Kidney (tissue), 14 donors: ENCODE measurements around the gene CHKB. TPM values are rescaled to one million over a fixed set of nuclear protein-coding genes. Genes with fewer than 3 reads are reported as not detected.
"Not testable (repeated sequence)": the region's sequence is repeated elsewhere in the genome, so short reads cannot be mapped to it uniquely, and the experiment has no call there.

Experiments
- DNase-seq, 5 donors: peaks; one replicate each; pipeline ENCODE4 v3.0.0-alpha.2; 2013 to 2020
- FAIRE-seq: peaks from 2 replicates; lab custom pipeline; 2012; peaks lifted over from hg19 to GRCh38; lab: Jason Lieb, UNC
- H3K27ac ChIP-seq, 2 donors: one replicate each; pipeline ENCODE4 v1.7.0; 2013; ENCODE audit warnings: low read depth in 2 of 2, low read length in 2 of 2, inconsistent platforms in 1 of 2
- H3K27me3 ChIP-seq: one replicate; pipeline ENCODE4 v1.7.1; 2013; ENCODE audit warnings: low read length, inconsistent platforms; ENCODE audit not compliant: control insufficient read depth, insufficient read depth
- H3K36me3 ChIP-seq, 3 donors: one replicate each; pipeline versions ENCODE4 v1.7.0 to v1.7.1; 2013; ENCODE audit warnings: low read length in 3 of 3, control low read depth in 1 of 3, inconsistent platforms in 1 of 3; ENCODE audit not compliant: insufficient read depth in 3 of 3, control insufficient read depth in 2 of 3
- H3K4me1 ChIP-seq, 3 donors: one replicate each; pipeline versions ENCODE4 v1.7.0 to v1.7.1; 2013; ENCODE audit warnings: low read length in 3 of 3, inconsistent platforms in 1 of 3, low read depth in 1 of 3; ENCODE audit not compliant: control insufficient read depth in 2 of 3, insufficient read depth in 2 of 3
- H3K4me3 ChIP-seq, 3 donors: one replicate each; pipeline versions ENCODE4 v1.7.0 to v1.8.1; 2013; ENCODE audit warnings: low read length in 3 of 3, control low read depth in 1 of 3, inconsistent platforms in 1 of 3
- H3K9ac ChIP-seq, 3 donors: one replicate each; pipeline versions ENCODE4 v1.7.0 to v1.7.1; 2013; ENCODE audit warnings: low read length in 3 of 3, control low read depth in 1 of 3, inconsistent platforms in 1 of 3
- H3K9me3 ChIP-seq, 3 donors: one replicate each; pipeline versions ENCODE4 v1.7.0 to v1.7.1; 2013; ENCODE audit warnings: low read length in 3 of 3, control low read depth in 1 of 3, inconsistent platforms in 1 of 3; ENCODE audit not compliant: control insufficient read depth in 2 of 3, insufficient read depth in 1 of 3
- intact Hi-C: fragments of 100-400 bp; cut with DNase I; formaldehyde crosslinking; loops from one replicate; pipeline ENCODE4 v1.11.1; 2022
- polyA plus RNA-seq: library from polyadenylated mRNA; stranded (reverse); fragments of 350-450 nt; fragmentation: Illumina TruSeq; extraction: RNeasy Lipid Tissue Mini Kit (QIAGEN cat#74804); gene quantifications from one replicate; pipeline ENCODE4 v1.2.3, GENCODE V29; 2014; ENCODE audit warnings: low read depth, low replicate concordance; ENCODE audit not compliant: insufficient read depth
- total RNA-seq: library from RNA; stranded (reverse); fragmentation: NEBNext Ultra II Directional; extraction: Animal tissue kit (Norgen Biotek cat#: 25700); gene quantifications from one replicate; pipeline ENCODE4 v1.2.1, GENCODE V29; 2021
- TF ChIP-seq, protein P1 (sequence below): IDR thresholded peaks from 3 replicates; pipeline ENCODE4 v1.5.1; 2012; ENCODE audit warnings: mild to moderate bottlenecking, moderate library complexity, borderline replicate concordance; ENCODE audit not compliant: insufficient read depth; ENCODE audit errors: extremely low read depth
- donor health status: control.
- donor health status: control.
- donor health status: control.
- donor health status: control.
- donor health status: control.
- donor health status: DM: yes; HTN: yes; CAD: no.
- donor health status: Normal renal cell carcinoma (clear cell type).

CHKB gene
- total and polyA plus RNA-seq, 2 donors from 2014 or later, result 73.0 to 91.7 TPM

DNA sequence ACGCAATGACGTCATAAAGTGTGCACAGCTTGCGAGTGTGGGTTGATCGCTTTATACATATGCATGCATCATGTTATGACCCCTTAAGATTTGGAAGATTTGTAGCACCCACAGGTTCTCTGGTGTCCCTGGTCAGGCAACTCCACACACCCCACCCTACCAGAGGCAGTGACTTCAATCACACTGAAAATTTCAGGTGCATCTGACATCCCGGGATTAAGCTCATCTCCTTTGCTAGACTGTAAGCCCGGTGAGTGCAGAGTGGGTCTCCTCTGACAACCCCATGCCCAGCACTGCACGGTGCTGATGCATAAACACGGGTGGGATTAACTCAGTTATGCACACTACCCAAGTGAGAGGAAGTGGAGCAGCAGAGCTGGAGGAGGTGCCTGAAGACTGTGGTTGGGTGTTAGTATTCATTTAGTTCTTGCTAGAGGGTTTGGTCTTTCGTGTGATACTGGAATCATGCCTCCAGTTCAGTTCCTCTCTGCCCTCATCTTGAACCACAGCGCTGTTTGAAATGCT is 38.8 kb upstream of the CHKB start:
- Histone ChIP-seq H3K4me1 (peaks cover 2 to 23% (median 21%) of the 10 kb centered on the region in 3 donors), H3K27me3 (no peaks in the 10 kb centered on the region), H3K36me3 (no peaks in the 10 kb centered on the region), H3K27ac (no peak overlapping the region), H3K9me3 (no peaks in the 10 kb centered on the region), H3K4me3 (peak overlapping the region in 2 of 3 donors; percentile 30 to 34), H3K9ac (peak overlapping the region in 1 of 3 donors; percentile 42)
- intact Hi-C loops, result no loop called here
- DNase-seq (no peak), FAIRE-seq (no peak)
- TF ChIP-seq, protein P1, sequence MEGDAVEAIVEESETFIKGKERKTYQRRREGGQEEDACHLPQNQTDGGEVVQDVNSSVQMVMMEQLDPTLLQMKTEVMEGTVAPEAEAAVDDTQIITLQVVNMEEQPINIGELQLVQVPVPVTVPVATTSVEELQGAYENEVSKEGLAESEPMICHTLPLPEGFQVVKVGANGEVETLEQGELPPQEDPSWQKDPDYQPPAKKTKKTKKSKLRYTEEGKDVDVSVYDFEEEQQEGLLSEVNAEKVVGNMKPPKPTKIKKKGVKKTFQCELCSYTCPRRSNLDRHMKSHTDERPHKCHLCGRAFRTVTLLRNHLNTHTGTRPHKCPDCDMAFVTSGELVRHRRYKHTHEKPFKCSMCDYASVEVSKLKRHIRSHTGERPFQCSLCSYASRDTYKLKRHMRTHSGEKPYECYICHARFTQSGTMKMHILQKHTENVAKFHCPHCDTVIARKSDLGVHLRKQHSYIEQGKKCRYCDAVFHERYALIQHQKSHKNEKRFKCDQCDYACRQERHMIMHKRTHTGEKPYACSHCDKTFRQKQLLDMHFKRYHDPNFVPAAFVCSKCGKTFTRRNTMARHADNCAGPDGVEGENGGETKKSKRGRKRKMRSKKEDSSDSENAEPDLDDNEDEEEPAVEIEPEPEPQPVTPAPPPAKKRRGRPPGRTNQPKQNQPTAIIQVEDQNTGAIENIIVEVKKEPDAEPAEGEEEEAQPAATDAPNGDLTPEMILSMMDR, result no peak

DNA sequence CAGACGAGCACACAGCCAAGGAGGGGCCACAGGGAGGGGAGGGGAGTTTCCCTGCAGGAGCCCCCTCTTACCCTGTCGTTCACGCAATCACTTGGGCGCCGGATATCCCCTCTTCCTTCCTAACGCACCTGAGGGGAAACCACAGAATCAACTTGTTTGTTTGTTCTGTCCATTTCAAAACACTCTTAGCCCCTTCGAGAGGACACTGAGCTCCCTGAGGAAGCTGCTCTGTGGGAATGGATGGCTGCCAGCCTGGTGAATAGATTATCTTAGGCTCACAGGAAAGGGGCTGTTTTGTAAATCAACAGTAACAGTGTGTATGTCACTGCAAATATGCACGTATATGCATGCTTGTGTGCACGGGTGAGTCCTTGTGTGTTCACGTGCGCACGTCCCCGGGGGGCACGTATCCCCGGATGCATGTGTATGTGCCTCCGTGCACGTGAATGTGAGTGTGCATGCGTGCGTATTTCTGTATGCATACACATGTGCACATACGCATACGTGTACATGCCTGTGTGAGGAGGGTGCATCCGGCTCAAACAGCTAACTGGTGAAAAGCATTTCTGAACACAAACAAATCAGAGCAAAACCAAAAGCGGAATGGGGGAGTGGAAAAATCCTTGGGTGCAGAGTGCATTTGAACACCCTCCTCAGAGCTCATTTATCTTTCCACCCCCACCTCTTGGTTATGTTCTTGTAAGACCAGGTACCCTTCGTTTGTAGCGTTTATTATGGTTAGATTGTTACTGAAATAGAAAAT is 38.1 kb upstream of the CHKB start:
- H3K27me3 ChIP-seq, result no peaks in the 10 kb centered on the region
- TF ChIP-seq, protein P1, result no peak
- FAIRE-seq (no peak), DNase-seq (peak in 4 of 5 donors; percentile 85 to 87 (median 86))
- H3K9me3 ChIP-seq, result no peaks in the 10 kb centered on the region
- H3K27ac ChIP-seq, result no peak overlapping the region
- H3K9ac ChIP-seq, result peak overlapping the region in 1 of 3 donors; percentile 42
- H3K4me1 ChIP-seq, result peaks cover 2 to 23% (median 21%) of the 10 kb centered on the region in 3 donors
- peak overlapping the region in 2 of 3 donors; percentile 34 to 55 for H3K4me3 ChIP-seq
- intact Hi-C loops, result no loop called here
- no peaks in the 10 kb centered on the region for H3K36me3 ChIP-seq

DNA sequence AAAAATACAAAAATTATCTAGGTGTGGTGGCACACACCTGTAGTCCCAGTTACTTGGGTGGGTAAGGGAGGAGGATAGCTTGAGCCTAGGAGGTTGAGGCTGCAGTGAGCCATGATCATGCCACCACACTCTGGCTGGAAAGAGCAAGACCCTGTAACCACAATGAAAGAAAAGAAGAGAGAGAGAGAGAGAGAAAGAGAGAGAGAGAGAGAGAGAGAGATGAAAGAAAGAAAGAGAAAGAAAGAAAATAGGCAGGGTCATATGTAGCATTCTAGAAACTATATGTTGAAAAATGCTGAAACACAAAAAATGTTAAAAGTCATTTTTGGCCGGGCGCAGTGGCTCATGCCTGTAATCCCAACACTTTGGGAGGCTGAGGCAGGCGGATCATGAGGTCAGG is 31.6 kb upstream of the CHKB start:
- intact Hi-C loops, H3K9me3 ChIP-seq, H3K4me1 ChIP-seq, H3K27me3 ChIP-seq, H3K4me3 ChIP-seq, FAIRE-seq, H3K36me3 ChIP-seq, DNase-seq, H3K9ac ChIP-seq, H3K27ac ChIP-seq: not testable (repeated sequence)

DNA sequence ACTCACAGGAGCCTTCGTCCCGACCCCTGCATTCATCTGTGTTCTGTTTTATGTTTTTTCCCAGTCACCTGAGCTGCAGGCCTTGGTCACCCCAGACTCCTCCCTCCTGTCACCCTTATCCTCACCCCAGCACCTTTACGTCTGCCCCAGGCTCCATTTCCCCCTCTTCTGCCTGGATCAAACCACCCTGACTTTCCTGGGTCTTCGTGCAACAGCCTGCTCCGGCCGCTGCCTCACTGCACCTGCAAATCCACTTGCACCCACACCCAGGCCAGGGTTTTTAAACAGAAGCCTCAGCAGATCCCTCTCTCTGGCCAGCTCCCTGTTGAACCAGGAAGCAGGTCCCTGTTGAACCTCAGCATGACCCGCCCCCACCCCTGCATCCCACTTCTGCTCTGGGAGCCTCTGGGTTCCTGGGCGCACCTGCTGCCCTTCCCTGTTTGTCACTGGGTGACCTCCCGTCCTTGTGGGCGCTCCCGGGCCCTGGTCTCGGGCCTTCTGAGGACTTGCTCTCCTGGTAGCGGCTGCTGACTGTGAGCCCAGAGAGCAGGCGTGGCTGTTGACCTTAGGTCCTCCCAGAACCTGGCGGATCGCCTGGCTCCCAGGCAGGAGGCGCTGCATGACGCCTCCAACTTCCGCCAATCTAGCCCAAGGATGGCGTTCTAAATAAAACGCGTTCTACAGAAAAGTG is 30.8 kb upstream of the CHKB start:
- no peaks in the 10 kb centered on the region for H3K36me3 ChIP-seq
- intact Hi-C loops, result no loop called here
- H3K4me1 ChIP-seq, result no peaks in the 10 kb centered on the region
- DNase-seq, result no peak
- no peak overlapping the region for H3K4me3 ChIP-seq
- no peaks in the 10 kb centered on the region for H3K9me3 ChIP-seq
- no peak overlapping the region for H3K27ac ChIP-seq
- TF ChIP-seq, protein P1, result no peak
- FAIRE-seq, result no peak
- H3K9ac ChIP-seq, result no peak overlapping the region
- H3K27me3 ChIP-seq, result no peaks in the 10 kb centered on the region
